ENCODE data around the gene SLC24A3.

Gene SLC24A3

GRCh38 chr20:19589787-19590362, 377.4 kb downstream of the SLC24A3 start:
- H3K4me1 ChIP-seq (ENCODE audit: control insufficient read depth in 1 of 2, insufficient read depth in 2 of 2, low read length in 2 of 2) = peaks cover 0 to 13% of the 10 kb centered on the region in 2 donors
- no peaks in the 10 kb centered on the region for H3K9me3 ChIP-seq (ENCODE audit: control insufficient read depth in 1 of 2, low read length in 2 of 2)
- peaks cover 0 to 3% of the 10 kb centered on the region in 2 donors for H3K36me3 ChIP-seq (ENCODE audit: control insufficient read depth in 1 of 2, insufficient read depth in 2 of 2, low read length in 2 of 2)
- H3K4me3 ChIP-seq (ENCODE audit: low read depth in 1 of 2, low read length in 2 of 2) = no peak overlapping the region
- H3K27me3 ChIP-seq (ENCODE audit: low read depth, low read length) = no peaks in the 10 kb centered on the region
- H3K27ac ChIP-seq (ENCODE audit: low read length) = no peak overlapping the region

- H3K27me3 ChIP-seq (ENCODE audit: low read depth, low read length) = no peaks in the 10 kb centered on the region
- H3K27ac ChIP-seq (ENCODE audit: low read length) = no peak overlapping the region
- no peak overlapping the region for H3K4me3 ChIP-seq (ENCODE audit: low read depth in 1 of 2, low read length in 2 of 2)
- H3K9me3 ChIP-seq (ENCODE audit: control insufficient read depth in 1 of 2, low read length in 2 of 2) = no peaks in the 10 kb centered on the region
- H3K4me1 ChIP-seq (ENCODE audit: control insufficient read depth in 1 of 2, insufficient read depth in 2 of 2, low read length in 2 of 2) = peaks cover 0 to 13% of the 10 kb centered on the region in 2 donors
- H3K36me3 ChIP-seq (ENCODE audit: control insufficient read depth in 1 of 2, insufficient read depth in 2 of 2, low read length in 2 of 2) = peaks cover 0 to under 1% of the 10 kb centered on the region in 2 donors
Observed at GRCh38 chr20:19590382-19590781, 377.9 kb downstream of the SLC24A3 start.

GRCh38 chr20:19593762-19594161, 381.3 kb downstream of the SLC24A3 start:
- H3K4me1 ChIP-seq (ENCODE audit: control insufficient read depth in 1 of 2, insufficient read depth in 2 of 2, low read length in 2 of 2) = peaks cover 0 to 7% of the 10 kb centered on the region in 2 donors
- no peak overlapping the region for H3K4me3 ChIP-seq (ENCODE audit: low read depth in 1 of 2, low read length in 2 of 2)
- no peaks in the 10 kb centered on the region for H3K36me3 ChIP-seq (ENCODE audit: control insufficient read depth in 1 of 2, insufficient read depth in 2 of 2, low read length in 2 of 2)
- no peaks in the 10 kb centered on the region for H3K9me3 ChIP-seq (ENCODE audit: control insufficient read depth in 1 of 2, low read length in 2 of 2)
- no peaks in the 10 kb centered on the region for H3K27me3 ChIP-seq (ENCODE audit: low read depth, low read length)
- H3K27ac ChIP-seq (ENCODE audit: low read length) = no peak overlapping the region

- H3K9me3 ChIP-seq (ENCODE audit: control insufficient read depth in 1 of 2, low read length in 2 of 2) = no peaks in the 10 kb centered on the region
- H3K4me3 ChIP-seq (ENCODE audit: low read depth in 1 of 2, low read length in 2 of 2) = no peak overlapping the region
- H3K4me1 ChIP-seq (ENCODE audit: control insufficient read depth in 1 of 2, insufficient read depth in 2 of 2, low read length in 2 of 2) = no peaks in the 10 kb centered on the region
- H3K27me3 ChIP-seq (ENCODE audit: low read depth, low read length) = no peaks in the 10 kb centered on the region
- no peak overlapping the region for H3K27ac ChIP-seq (ENCODE audit: low read length)
- no peaks in the 10 kb centered on the region for H3K36me3 ChIP-seq (ENCODE audit: control insufficient read depth in 1 of 2, insufficient read depth in 2 of 2, low read length in 2 of 2)
Observed at GRCh38 chr20:19594896-19595295, 382.5 kb downstream of the SLC24A3 start.

GRCh38 chr20:19598117-19598850, 385.8 kb downstream of the SLC24A3 start:
- no peaks in the 10 kb centered on the region for H3K4me1 ChIP-seq (ENCODE audit: control insufficient read depth in 1 of 2, insufficient read depth in 2 of 2, low read length in 2 of 2)
- H3K27me3 ChIP-seq (ENCODE audit: low read depth, low read length) = no peaks in the 10 kb centered on the region
- H3K27ac ChIP-seq (ENCODE audit: low read length) = no peak overlapping the region
- H3K36me3 ChIP-seq (ENCODE audit: control insufficient read depth in 1 of 2, insufficient read depth in 2 of 2, low read length in 2 of 2) = no peaks in the 10 kb centered on the region
- H3K4me3 ChIP-seq (ENCODE audit: low read depth in 1 of 2, low read length in 2 of 2) = no peak overlapping the region
- no peaks in the 10 kb centered on the region for H3K9me3 ChIP-seq (ENCODE audit: control insufficient read depth in 1 of 2, low read length in 2 of 2)

- H3K4me3 ChIP-seq (ENCODE audit: low read depth in 1 of 2, low read length in 2 of 2) = no peak overlapping the region
- no peaks in the 10 kb centered on the region for H3K27me3 ChIP-seq (ENCODE audit: low read depth, low read length)
- H3K4me1 ChIP-seq (ENCODE audit: control insufficient read depth in 1 of 2, insufficient read depth in 2 of 2, low read length in 2 of 2) = no peaks in the 10 kb centered on the region
- H3K36me3 ChIP-seq (ENCODE audit: control insufficient read depth in 1 of 2, insufficient read depth in 2 of 2, low read length in 2 of 2) = no peaks in the 10 kb centered on the region
- no peaks in the 10 kb centered on the region for H3K9me3 ChIP-seq (ENCODE audit: control insufficient read depth in 1 of 2, low read length in 2 of 2)
- H3K27ac ChIP-seq (ENCODE audit: low read length) = no peak overlapping the region
Observed at GRCh38 chr20:19599200-19599599, 386.8 kb downstream of the SLC24A3 start.

GRCh38 chr20:19600042-19600441, 387.6 kb downstream of the SLC24A3 start:
- H3K9me3 ChIP-seq (ENCODE audit: control insufficient read depth in 1 of 2, low read length in 2 of 2) = no peaks in the 10 kb centered on the region
- H3K4me1 ChIP-seq (ENCODE audit: control insufficient read depth in 1 of 2, insufficient read depth in 2 of 2, low read length in 2 of 2) = no peaks in the 10 kb centered on the region
- H3K27me3 ChIP-seq (ENCODE audit: low read depth, low read length) = no peaks in the 10 kb centered on the region
- no peak overlapping the region for H3K4me3 ChIP-seq (ENCODE audit: low read depth in 1 of 2, low read length in 2 of 2)
- H3K36me3 ChIP-seq (ENCODE audit: control insufficient read depth in 1 of 2, insufficient read depth in 2 of 2, low read length in 2 of 2) = no peaks in the 10 kb centered on the region
- H3K27ac ChIP-seq (ENCODE audit: low read length) = no peak overlapping the region

- H3K4me1 ChIP-seq (ENCODE audit: control insufficient read depth in 1 of 2, insufficient read depth in 2 of 2, low read length in 2 of 2) = no peaks in the 10 kb centered on the region
Observed at GRCh38 chr20:19601126-19601810, 388.8 kb downstream of the SLC24A3 start.

GRCh38 chr20:19602675-19603375, 390.4 kb downstream of the SLC24A3 start:
- no peak overlapping the region for H3K4me3 ChIP-seq (ENCODE audit: low read depth in 1 of 2, low read length in 2 of 2)
- no peaks in the 10 kb centered on the region for H3K9me3 ChIP-seq (ENCODE audit: control insufficient read depth in 1 of 2, low read length in 2 of 2)
- no peaks in the 10 kb centered on the region for H3K27me3 ChIP-seq (ENCODE audit: low read depth, low read length)
- no peak overlapping the region for H3K27ac ChIP-seq (ENCODE audit: low read length)
- no peaks in the 10 kb centered on the region for H3K4me1 ChIP-seq (ENCODE audit: control insufficient read depth in 1 of 2, insufficient read depth in 2 of 2, low read length in 2 of 2)
- no peaks in the 10 kb centered on the region for H3K36me3 ChIP-seq (ENCODE audit: control insufficient read depth in 1 of 2, insufficient read depth in 2 of 2, low read length in 2 of 2)

More at GRCh38 chr20:19601126-19601810, 388.8 kb downstream of the SLC24A3 start:
- Histone ChIP-seq H3K27me3 (ENCODE audit: low read depth, low read length) (no peaks in the 10 kb centered on the region), H3K36me3 (ENCODE audit: control insufficient read depth in 1 of 2, insufficient read depth in 2 of 2, low read length in 2 of 2) (no peaks in the 10 kb centered on the region), H3K27ac (ENCODE audit: low read length) (no peak overlapping the region), H3K9me3 (ENCODE audit: control insufficient read depth in 1 of 2, low read length in 2 of 2) (no peaks in the 10 kb centered on the region), H3K4me3 (ENCODE audit: low read depth in 1 of 2, low read length in 2 of 2) (no peak overlapping the region)

- Histone ChIP-seq H3K27ac (ENCODE audit: low read length) (no peak overlapping the region), H3K4me1 (ENCODE audit: control insufficient read depth in 1 of 2, insufficient read depth in 2 of 2, low read length in 2 of 2) (no peaks in the 10 kb centered on the region), H3K4me3 (ENCODE audit: low read depth in 1 of 2, low read length in 2 of 2) (no peak overlapping the region), H3K9me3 (ENCODE audit: control insufficient read depth in 1 of 2, low read length in 2 of 2) (no peaks in the 10 kb centered on the region), H3K27me3 (ENCODE audit: low read depth, low read length) (no peaks in the 10 kb centered on the region), H3K36me3 (ENCODE audit: control insufficient read depth in 1 of 2, insufficient read depth in 2 of 2, low read length in 2 of 2) (no peaks in the 10 kb centered on the region)
Observed at GRCh38 chr20:19603376-19603750, 390.9 kb downstream of the SLC24A3 start.

GRCh38 chr20:19605786-19606485, 393.5 kb downstream of the SLC24A3 start:
- no peaks in the 10 kb centered on the region for H3K4me1 ChIP-seq (ENCODE audit: control insufficient read depth in 1 of 2, insufficient read depth in 2 of 2, low read length in 2 of 2)
- no peak overlapping the region for H3K4me3 ChIP-seq (ENCODE audit: low read depth in 1 of 2, low read length in 2 of 2)
- H3K27me3 ChIP-seq (ENCODE audit: low read depth, low read length) = no peaks in the 10 kb centered on the region
- H3K27ac ChIP-seq (ENCODE audit: low read length) = no peak overlapping the region
- no peaks in the 10 kb centered on the region for H3K36me3 ChIP-seq (ENCODE audit: control insufficient read depth in 1 of 2, insufficient read depth in 2 of 2, low read length in 2 of 2)
- H3K9me3 ChIP-seq (ENCODE audit: control insufficient read depth in 1 of 2, low read length in 2 of 2) = no peaks in the 10 kb centered on the region

Measured in muscle layer of duodenum (tissue), 2 donors.